ENCODE data around the gene EGLN1.

Gene EGLN1

GRCh38 chr1:231420959-231421545, 1.0 kb downstream of the EGLN1 start:
- peak in 11 of 14 donors; percentile 10 to 59 (median 39) for DNase-seq

- DNase-seq: peak in 2 of 14 donors; percentile 19 to 29
Observed at GRCh38 chr1:231420299-231420958, 1.7 kb downstream of the EGLN1 start.

- DNase-seq: no peak
Observed at GRCh38 chr1:231419738-231420298, 2.3 kb downstream of the EGLN1 start.

GRCh38 chr1:231419147-231419546, 2.9 kb downstream of the EGLN1 start:
- DNase-seq: no peak

- DNase-seq: no peak
Observed at GRCh38 chr1:231418741-231419107, 3.4 kb downstream of the EGLN1 start.

GRCh38 chr1:231418101-231418740, 3.9 kb downstream of the EGLN1 start:
- DNase-seq: no peak

- DNase-seq: no peak
Observed at GRCh38 chr1:231417513-231417912, 4.6 kb downstream of the EGLN1 start.

- DNase-seq: no peak
Observed at GRCh38 chr1:231416901-231417300, 5.2 kb downstream of the EGLN1 start.

- DNase-seq: no peak
Observed at GRCh38 chr1:231415018-231415583, 7.0 kb downstream of the EGLN1 start.

GRCh38 chr1:231414260-231415016, 7.6 kb downstream of the EGLN1 start:
- DNase-seq: no peak

- no peak for DNase-seq
Observed at GRCh38 chr1:231413749-231414082, 8.4 kb downstream of the EGLN1 start.

- DNase-seq: no peak
Observed at GRCh38 chr1:231411036-231411531, 11.0 kb downstream of the EGLN1 start.

GRCh38 chr1:231410036-231410612, 12.0 kb downstream of the EGLN1 start:
- DNase-seq: no peak

- no peak for DNase-seq
Observed at GRCh38 chr1:231408528-231409094, 13.5 kb downstream of the EGLN1 start.

GRCh38 chr1:231407547-231408396, 14.3 kb downstream of the EGLN1 start:
- no peak for DNase-seq

- DNase-seq: no peak
Observed at GRCh38 chr1:231407049-231407448, 15.0 kb downstream of the EGLN1 start.

GRCh38 chr1:231404318-231404717, 17.8 kb downstream of the EGLN1 start:
- no peak for DNase-seq

GRCh38 chr1:231401478-231401877, 20.6 kb downstream of the EGLN1 start:
- DNase-seq: no peak

GRCh38 chr1:231397886-231398671, 24.0 kb downstream of the EGLN1 start:
- no peak for DNase-seq

GRCh38 chr1:231396643-231397042, 25.4 kb downstream of the EGLN1 start:
- no peak for DNase-seq
